ENCODE measurements around the gene NPAS2.

DNA sequence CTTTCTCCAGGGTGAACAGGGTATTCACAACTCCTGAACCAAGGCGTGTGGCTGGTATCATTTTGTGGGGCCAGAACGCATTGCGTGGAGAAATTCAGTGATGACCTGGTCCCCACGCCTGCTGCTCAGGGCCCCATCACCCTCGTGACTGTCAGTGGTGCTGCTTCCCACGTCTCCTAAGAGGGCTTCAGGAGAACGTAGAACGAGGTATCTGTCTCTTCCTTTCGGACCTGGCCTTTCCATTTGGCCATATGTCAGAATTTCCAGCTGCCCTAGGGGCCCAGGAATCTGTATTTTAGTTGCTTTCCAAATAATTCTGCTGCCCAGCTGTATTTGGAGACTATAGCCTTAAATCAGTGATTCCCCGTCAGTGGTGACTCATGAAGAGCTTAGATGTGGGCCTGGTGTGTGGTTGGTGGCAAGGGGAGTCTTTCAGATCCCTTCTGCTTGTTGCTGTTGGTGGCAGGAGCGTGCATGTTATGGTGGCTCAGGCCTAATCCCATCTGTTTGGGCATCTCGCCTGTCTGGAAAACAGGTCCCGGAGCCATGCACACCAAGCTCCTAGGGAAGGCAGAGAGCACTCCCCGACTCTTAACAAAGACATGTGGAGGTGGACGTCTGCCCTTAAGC lies 56.4 kb downstream of the NPAS2 start:
- TF ChIP-seq POLR2AphosphoS5 (IDR thresholded peaks at IDR 0.05; ENCODE audit: low read depth, low read length): no peak
- TF ChIP-seq, protein P1, sequence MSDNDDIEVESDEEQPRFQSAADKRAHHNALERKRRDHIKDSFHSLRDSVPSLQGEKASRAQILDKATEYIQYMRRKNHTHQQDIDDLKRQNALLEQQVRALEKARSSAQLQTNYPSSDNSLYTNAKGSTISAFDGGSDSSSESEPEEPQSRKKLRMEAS (IDR thresholded peaks at IDR 0.05): no peak
- TF ChIP-seq ZNF274 (IDR thresholded peaks at IDR 0.05; ENCODE audit: low read depth, low read length): no peak
- TF ChIP-seq RAD21 (IDR thresholded peaks at IDR 0.05; ENCODE audit: low read depth): no peak

Data from HCT116 (cell line).